Muscle of back (tissue), 13 donors: Measurements from ENCODE around the gene MRPL33. TPM values are rescaled to one million over a fixed set of nuclear protein-coding genes. Genes with fewer than 3 reads are reported as not detected.

Experiments
- DNase-seq, 3 donors: peaks; one replicate each; pipeline versions ENCODE4 v3.0.0 to v3.0.0-alpha.2; 2013
- long read RNA-seq, 9 donors: transcript quantifications; one replicate each; lab custom pipeline, GENCODE V29; 2026
- polyA plus RNA-seq, 10 donors: library from polyadenylated mRNA; unstranded; fragments of 120-200 nt; gene quantifications; one replicate each; pipeline ENCODE4 v1.2.1, GENCODE V29; 2013; ENCODE audit not compliant: insufficient read length in 10 of 10

MRPL33 gene
- 100 to 1,000 TPM; 102 to 132 (median 117) TPM for polyA plus RNA-seq
- long read RNA-seq, donor 1, partial matches to known transcripts = 10 of 125 reads
- long read RNA-seq, donor 1, other reads (novel, unspliced or antisense) = 115 of 125 reads
- long read RNA-seq, donor 2, partial matches to known transcripts = 10 of 119 reads
- long read RNA-seq, donor 2, other reads (novel, unspliced or antisense) = 109 of 119 reads
- long read RNA-seq, donor 3 = 0 reads
- long read RNA-seq, donor 4, partial matches to known transcripts = 21 of 105 reads
- long read RNA-seq, donor 4, other reads (novel, unspliced or antisense) = 84 of 105 reads
- long read RNA-seq, donor 5, partial matches to known transcripts = 29 of 77 reads
- long read RNA-seq, donor 5, other reads (novel, unspliced or antisense) = 48 of 77 reads
- long read RNA-seq, donor 6, partial matches to known transcripts = 15 of 64 reads
- long read RNA-seq, donor 6, other reads (novel, unspliced or antisense) = 49 of 64 reads
- long read RNA-seq, donor 7, partial matches to known transcripts = 7 of 21 reads
- long read RNA-seq, donor 7, other reads (novel, unspliced or antisense) = 14 of 21 reads
- long read RNA-seq, donor 8, partial matches to known transcripts = 20 of 80 reads
- long read RNA-seq, donor 8, other reads (novel, unspliced or antisense) = 60 of 80 reads
- long read RNA-seq, donor 9, partial matches to known transcripts = 0 of 16 reads
- long read RNA-seq, donor 9, other reads (novel, unspliced or antisense) = 16 of 16 reads

- peak; percentile 90 to 98 (median 93) for DNase-seq
Measured at GRCh38 chr2:27771548-27772335, at the start of gene MRPL33. Gene MRPL33, plus strand, starts transcription at chr2:27771719. Its CDS starts 59 bp downstream, at chr2:27771778.

GRCh38 chr2:27721884-27722485, 49.5 kb upstream of the MRPL33 start:
- DNase-seq = no peak

GRCh38 chr2:27723372-27724144, 48.0 kb upstream of the MRPL33 start:
- peak in 1 of 3 donors; percentile 75 for DNase-seq

- no peak for DNase-seq
Measured at GRCh38 chr2:27724191-27724590, 47.3 kb upstream of the MRPL33 start.

GRCh38 chr2:27724905-27725701, 46.4 kb upstream of the MRPL33 start:
- peak in 1 of 3 donors; percentile 61 for DNase-seq

- DNase-seq = no peak
Measured at GRCh38 chr2:27727257-27727656, 44.3 kb upstream of the MRPL33 start.

- DNase-seq = no peak
Measured at GRCh38 chr2:27728081-27728858, 43.2 kb upstream of the MRPL33 start.

GRCh38 chr2:27729198-27729597, 42.3 kb upstream of the MRPL33 start:
- no peak for DNase-seq

GRCh38 chr2:27729614-27730013, 41.9 kb upstream of the MRPL33 start:
- DNase-seq = no peak

- DNase-seq = no peak
Measured at GRCh38 chr2:27730261-27730662, 41.3 kb upstream of the MRPL33 start.

- DNase-seq = no peak
Measured at GRCh38 chr2:27730980-27731691, 40.4 kb upstream of the MRPL33 start.

- no peak for DNase-seq
Measured at GRCh38 chr2:27734305-27734704, 37.2 kb upstream of the MRPL33 start.

GRCh38 chr2:27735263-27735904, 36.1 kb upstream of the MRPL33 start:
- DNase-seq = peak; percentile 62 to 86 (median 76)

GRCh38 chr2:27736031-27736889, 35.3 kb upstream of the MRPL33 start:
- DNase-seq = no peak

GRCh38 chr2:27736890-27737204, 34.7 kb upstream of the MRPL33 start:
- DNase-seq = no peak

GRCh38 chr2:27737676-27738348, 33.7 kb upstream of the MRPL33 start:
- DNase-seq = no peak
